ENCODE measurements around the gene HLA-DQB2.

Gene HLA-DQB2

DNA sequence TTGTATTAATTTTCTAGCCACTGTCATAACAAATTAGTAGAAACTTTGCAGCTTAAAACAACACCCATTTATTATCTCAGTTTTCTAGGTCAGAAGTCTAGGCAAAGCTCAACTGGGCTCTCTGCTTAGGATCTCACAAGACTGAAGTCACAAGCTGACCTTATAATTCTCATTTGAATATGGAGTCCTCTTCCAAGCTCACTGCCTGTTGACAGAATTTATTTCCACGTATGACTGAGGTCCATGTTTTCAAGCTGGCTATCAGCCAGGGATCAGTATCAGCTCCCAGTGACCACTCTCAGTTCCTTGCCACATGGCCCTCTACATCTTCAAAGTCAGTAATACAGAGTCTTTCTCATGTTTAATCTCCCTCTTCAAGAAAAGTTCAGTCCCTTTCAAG is 11.7 kb upstream of the HLA-DQB2 start:
- TF ChIP-seq, protein P1, sequence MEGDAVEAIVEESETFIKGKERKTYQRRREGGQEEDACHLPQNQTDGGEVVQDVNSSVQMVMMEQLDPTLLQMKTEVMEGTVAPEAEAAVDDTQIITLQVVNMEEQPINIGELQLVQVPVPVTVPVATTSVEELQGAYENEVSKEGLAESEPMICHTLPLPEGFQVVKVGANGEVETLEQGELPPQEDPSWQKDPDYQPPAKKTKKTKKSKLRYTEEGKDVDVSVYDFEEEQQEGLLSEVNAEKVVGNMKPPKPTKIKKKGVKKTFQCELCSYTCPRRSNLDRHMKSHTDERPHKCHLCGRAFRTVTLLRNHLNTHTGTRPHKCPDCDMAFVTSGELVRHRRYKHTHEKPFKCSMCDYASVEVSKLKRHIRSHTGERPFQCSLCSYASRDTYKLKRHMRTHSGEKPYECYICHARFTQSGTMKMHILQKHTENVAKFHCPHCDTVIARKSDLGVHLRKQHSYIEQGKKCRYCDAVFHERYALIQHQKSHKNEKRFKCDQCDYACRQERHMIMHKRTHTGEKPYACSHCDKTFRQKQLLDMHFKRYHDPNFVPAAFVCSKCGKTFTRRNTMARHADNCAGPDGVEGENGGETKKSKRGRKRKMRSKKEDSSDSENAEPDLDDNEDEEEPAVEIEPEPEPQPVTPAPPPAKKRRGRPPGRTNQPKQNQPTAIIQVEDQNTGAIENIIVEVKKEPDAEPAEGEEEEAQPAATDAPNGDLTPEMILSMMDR (IDR thresholded peaks at IDR 0.05; ENCODE audit: control insufficient read depth, extremely low read depth, insufficient read depth), result no peak
- H3K4me3 ChIP-seq (ENCODE audit: low read depth, low read length), result no peak overlapping the region
- DNase-seq (ENCODE audit: low read depth), result no peak

DNA sequence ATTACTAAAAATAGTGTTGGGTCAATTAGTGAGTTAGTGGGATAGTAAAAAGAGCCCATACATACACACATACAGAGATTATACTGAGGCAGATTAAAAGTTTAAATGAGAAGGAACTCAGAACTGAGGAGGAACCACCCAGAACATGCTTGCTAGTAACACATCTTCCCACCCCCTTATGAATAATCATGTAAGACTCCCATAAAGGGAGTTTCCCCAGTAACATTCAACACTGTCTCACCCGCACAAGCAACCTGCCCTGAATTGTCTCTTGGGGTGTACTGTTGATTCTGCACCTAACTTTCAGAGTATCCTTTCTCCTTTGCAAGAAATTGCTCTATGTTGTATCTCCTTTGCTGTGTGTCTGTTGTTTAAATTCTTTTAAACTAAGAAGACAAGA is 11.1 kb upstream of the HLA-DQB2 start:
- no peak for DNase-seq (ENCODE audit: low read depth)
- TF ChIP-seq, protein P1 (IDR thresholded peaks at IDR 0.05; ENCODE audit: control insufficient read depth, extremely low read depth, insufficient read depth), result no peak
- no peak overlapping the region for H3K4me3 ChIP-seq (ENCODE audit: low read depth, low read length)

GRCh38 chr6:32772656-32773055 is 9.3 kb upstream of the HLA-DQB2 start:
- H3K4me3 ChIP-seq (ENCODE audit: low read depth, low read length), result no peak overlapping the region
- DNase-seq (ENCODE audit: low read depth), result no peak
- TF ChIP-seq, protein P1 (IDR thresholded peaks at IDR 0.05; ENCODE audit: control insufficient read depth, extremely low read depth, insufficient read depth), result no peak

- no peak overlapping the region for H3K4me3 ChIP-seq (ENCODE audit: low read depth, low read length)
- no peak for DNase-seq (ENCODE audit: low read depth)
- TF ChIP-seq, protein P1 (IDR thresholded peaks at IDR 0.05; ENCODE audit: control insufficient read depth, extremely low read depth, insufficient read depth), result no peak
Observed at GRCh38 chr6:32764048-32764447, 716 bp upstream of the HLA-DQB2 start.

- TF ChIP-seq, protein P1 (IDR thresholded peaks at IDR 0.05; ENCODE audit: control insufficient read depth, extremely low read depth, insufficient read depth), result no peak
- DNase-seq (ENCODE audit: low read depth), result no peak
- no peak overlapping the region for H3K4me3 ChIP-seq (ENCODE audit: low read depth, low read length)
Observed at GRCh38 chr6:32761548-32761947, 1.8 kb downstream of the HLA-DQB2 start.

DNA sequence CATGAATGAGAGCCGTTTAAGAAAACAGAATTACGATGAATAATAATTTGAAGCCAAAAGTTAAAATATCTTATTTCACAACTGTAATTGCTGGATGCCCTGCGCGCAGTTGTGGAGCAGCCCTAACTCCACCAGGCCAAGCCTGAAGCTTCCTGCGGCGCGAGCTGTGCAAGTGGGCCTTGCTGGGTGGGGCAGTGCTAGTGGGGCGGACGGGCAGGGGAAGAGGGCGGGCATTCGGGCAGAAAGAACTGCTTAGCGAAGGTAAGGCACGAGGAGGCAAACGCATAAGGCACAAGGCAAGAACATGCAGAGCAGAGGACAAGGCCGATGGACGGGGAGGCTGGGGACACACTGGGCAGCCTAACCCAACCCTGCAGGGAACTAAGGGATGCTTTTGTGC is 2.3 kb downstream of the HLA-DQB2 start:
- H3K4me3 ChIP-seq (ENCODE audit: low read depth, low read length), result no peak overlapping the region
- DNase-seq (ENCODE audit: low read depth), result no peak
- TF ChIP-seq, protein P1 (IDR thresholded peaks at IDR 0.05; ENCODE audit: control insufficient read depth, extremely low read depth, insufficient read depth), result no peak

DNA sequence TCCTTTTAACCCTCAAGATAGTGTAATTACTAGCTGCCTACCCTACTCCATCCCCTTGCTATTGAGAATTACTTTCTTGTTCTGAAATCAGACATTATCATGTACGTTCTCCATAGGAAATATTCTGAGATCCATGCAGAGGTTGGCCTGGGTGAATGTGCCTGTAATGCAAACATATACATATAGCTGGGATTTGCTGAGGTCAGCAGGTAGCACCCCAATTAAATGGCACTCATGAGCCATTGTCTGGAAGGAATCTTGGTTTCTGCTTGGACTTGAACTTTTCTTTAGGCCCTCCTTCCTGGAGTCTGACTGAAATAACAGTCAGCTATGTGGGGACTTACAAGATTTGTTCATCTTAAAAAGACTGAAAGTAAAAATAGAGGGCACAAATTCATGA is 3.7 kb downstream of the HLA-DQB2 start:
- DNase-seq (ENCODE audit: low read depth), result no peak
- TF ChIP-seq, protein P1 (IDR thresholded peaks at IDR 0.05; ENCODE audit: control insufficient read depth, extremely low read depth, insufficient read depth), result no peak
- no peak overlapping the region for H3K4me3 ChIP-seq (ENCODE audit: low read depth, low read length)

Data from LNCaP clone FGC (cell line).